Endothelial cell of hepatic sinusoid (primary cell): Measurements from ENCODE around the gene DNM2.
"Not testable (repeated sequence)": the region's sequence is repeated elsewhere in the genome, so short reads cannot be mapped to it uniquely, and the experiment has no call there.

ENCODE experiments used
- in situ Hi-C: cut with HindIII; loops from 2 replicates; pipeline ENCODE4 v1.10.0; 2017; ENCODE audit warnings: low sequenced_read_pairs

DNM2 gene

DNA sequence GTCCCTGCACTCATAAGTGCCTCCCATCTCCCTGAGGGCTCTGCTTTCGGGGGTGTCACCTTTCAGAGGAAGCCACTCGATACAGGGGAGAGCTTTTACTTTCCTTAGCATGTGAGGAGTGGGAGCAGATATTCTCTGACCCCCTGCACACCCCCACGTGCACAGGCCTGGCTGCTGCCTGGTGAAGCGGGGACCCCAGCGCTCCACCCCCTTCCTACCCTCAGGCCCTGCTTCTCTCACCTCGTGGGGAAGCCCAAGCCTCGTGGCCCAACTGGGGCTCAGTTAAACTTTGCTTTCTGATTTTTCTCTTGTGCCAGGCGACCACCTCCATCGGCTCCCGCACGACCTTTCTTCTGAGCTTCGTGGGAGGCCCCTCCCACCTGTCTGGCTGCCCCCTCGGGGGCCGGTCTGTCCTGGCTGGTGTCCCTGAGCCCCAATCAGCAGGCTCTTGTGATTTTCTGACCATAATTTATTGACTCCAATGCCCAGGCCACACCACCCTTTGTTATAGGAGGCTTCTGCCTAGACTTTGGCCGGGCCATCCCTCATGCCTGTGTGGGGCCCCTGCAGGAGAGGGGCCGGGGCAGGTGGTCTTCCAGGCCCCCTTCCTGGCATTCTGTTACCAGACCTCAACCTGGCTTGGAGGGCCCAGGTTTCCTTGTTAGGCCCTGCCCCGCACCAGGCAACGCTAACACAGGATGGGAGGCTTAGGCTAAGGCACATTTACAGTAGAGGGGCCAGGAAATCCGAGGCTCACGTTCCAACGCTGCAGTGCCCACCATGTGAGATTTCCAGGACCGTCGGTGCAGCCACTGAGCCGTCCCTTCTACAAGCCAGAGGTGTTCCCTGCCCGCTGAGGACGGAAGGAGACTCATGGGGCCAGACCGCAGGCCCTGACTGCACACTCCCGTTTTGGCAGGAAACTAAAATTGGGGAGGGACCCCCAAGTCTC, 114.4 kb downstream of the DNM2 start:
- in situ Hi-C loops = no loop called here

DNA sequence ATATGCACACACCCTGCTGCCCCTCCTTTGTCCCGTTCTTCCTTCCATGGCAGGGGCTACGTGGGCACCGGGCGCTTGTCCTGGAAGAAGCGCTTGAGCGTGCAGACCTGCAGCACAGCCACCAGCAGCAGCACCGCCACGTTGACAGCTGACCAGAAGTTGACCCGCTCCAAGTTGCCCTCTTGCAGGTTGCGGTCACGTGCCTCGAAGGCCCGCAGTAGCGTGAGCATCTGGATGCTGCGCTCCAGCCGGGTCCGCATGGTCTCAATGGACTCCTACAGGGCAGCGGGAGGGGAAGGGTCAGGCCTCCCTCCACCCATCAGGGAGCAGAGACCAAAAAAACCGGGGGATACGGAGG, 115.0 kb downstream of the DNM2 start:
- in situ Hi-C loops = no loop called here

GRCh38 chr19:10835089-10835753, 117.3 kb downstream of the DNM2 start:
- in situ Hi-C loops = no loop called here

DNA sequence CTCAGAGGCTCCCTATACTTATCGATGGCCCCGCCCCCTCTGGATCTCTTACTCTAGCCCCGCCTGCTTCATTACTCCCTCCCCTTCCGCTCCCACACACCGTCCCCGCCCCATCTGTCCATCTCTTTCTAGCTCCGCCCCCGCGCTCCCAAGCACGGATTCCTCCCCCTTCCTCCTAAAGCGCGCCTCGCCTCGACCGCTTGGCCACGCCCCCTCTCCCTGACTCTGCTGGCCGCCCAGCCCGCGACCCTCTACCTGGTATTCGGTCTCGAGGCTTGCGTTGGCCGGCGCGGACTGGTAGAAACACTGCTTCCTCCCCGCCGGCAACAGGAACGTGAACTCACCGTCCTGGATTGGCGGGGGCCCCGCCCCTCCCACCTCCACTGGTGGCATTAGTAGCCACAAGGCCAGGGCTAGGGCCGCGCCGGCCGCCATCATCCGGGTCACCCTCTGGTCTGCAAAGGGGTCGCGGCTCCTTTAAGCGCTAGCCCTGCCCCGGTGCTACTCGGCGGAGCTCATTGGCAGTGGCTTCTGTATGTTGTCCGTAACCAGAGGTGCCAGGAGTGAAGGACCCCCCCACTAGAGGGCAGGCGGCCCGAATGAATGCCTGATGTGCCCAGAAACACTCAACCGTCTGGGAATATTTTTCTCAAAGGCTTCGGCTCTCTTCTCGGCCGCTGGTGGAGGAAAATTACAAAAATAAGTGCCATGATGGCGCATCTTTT, 118.0 kb downstream of the DNM2 start, which contains the start of gene TMED1:
Gene TMED1, minus strand, starts transcription at position 459 of the 725 bp plus-strand sequence. Its CDS starts 21 bp downstream, at position 438.
- in situ Hi-C loops = no loop called here

DNA sequence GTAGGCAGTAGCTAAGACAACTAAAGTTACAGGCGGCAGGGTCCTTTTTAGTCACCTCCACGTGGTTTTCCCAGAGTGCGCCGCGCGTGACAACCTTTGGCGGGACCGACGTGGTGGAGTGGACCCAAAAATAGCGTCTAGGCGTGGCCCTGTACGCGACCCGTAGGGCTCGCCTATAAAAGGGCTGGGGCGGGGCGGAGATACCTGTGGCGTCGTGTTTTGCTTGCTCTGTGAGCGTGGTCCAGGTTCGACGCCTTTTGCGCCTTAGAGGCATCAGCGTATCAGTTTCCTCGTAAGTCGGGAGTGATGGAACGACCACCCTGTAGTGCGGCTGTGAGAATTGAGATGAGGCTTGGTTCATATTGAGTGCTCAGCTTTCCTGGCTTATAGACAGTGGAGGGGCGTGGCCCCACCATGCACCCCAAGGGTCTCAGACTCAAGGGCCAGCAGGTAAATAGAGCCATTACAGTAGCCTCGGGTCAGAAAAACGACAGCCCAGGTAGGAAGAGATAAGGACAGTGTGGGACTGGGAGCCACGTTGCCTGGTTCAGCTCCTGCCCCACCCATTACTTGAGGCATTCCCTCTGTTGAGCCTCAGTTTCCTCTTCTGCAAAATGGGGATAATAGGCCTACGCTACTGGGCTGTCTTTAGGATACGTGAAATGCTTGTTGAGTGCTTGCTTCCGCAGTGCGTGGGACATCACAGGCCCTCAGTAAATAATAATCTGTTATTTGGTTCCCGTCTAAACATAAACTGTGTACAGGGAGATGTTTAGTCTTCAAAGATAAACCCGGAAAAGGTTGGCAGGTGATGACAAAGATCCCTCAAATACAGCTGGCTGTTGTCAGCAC, 118.8 kb downstream of the DNM2 start:
- in situ Hi-C loops = no loop called here

DNA sequence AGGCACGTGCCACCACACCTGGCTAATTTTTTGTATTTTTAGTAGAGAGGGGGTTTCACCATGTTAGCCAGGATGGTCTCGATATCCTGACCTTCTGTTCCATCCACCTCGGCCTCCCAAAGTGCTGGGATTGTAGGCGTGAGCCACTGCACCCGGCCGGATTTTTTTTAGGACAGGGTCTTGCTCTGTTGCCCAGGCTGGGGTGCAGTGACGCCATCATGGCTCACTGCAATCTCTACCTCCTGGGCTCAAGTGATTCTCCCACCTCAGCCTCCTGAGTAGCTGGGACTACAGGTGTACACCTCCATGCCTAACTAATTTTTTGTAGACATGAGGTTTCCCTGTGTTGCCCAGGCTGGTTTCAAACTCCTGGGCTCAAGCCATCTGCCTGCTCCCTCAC, 119.8 kb downstream of the DNM2 start:
- in situ Hi-C loops = not testable (repeated sequence)

DNA sequence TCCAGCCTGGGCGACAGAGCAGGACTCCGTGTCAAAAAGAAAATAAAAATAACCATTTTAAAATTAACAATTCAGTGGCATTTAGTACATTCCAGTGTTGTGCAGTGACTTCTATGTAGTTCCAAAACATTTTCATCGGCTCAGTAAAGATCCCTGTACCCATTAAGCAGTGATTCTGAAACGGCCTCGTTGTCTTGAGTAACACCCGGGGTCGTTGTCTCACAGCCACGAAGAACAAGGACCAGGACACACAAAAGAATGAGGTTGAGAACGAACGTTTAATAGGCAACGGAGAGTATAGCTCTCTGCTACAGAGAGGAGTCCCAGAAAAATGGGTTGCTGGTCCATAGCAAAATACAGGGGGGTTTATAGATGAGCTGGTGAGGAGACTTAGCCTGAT, 120.5 kb downstream of the DNM2 start:
- in situ Hi-C loops = no loop called here

DNA sequence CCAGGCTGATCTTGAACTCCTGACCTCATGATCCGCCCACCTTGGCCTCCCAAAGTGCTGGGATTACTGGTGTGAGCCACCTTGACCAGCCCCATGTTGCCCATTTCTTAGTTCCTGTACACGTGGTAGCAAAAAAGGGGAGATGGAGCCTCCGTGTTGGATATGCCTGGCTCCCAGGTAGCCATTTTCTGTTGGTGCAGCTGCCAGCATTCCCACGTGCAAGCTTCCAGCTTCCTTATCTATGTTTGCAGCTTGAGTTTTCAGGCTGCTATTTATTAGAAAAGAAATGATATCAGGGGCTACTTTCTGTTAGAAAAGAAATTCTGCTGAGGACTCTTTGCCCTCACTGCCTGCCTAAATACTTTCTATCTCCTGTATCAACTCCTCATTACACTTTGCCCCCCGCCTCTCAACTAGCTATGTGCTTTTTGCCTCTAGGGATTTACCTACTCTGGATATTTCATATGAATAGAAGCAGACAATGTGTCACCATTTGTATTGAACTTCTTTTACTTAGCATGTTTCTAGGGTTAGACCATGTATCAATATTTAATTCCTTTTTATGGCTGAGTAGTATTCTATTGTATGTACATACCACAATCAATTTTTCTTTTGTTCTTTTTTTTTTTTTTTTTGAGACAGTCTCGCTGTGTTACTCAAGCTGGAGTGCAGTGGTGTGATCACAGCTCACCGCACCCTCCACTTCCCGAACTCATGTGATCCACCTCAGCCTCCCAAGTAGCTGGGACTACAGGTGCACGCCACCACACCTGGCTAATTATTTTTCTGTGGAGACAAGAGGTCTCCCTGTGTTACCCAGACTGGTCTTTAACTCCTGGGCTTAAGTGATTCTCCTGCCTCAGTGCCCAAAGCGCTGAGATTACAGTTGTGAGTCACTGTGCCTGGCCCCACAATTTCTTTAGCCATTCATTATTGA, 121.5 kb downstream of the DNM2 start:
- in situ Hi-C loops = no loop called here

DNA sequence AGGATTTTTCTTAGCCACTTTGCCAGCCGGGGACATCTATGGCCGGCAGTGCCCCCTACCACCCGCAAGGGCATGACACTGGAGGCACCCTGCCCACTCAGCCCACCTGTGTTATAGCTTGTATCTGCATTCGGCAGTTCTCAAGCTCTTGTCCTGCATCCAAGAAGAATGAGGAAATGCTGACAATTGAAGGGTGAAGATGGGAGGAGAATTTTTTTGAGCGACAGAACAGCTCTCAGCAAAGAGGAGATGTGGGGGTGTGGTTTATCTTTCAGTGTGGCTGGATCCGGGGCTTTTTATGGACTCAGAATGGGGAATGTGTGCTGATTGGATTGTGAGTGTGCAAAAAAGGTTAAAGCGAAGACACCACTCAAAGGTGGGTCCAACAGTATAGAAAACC, 124.9 kb downstream of the DNM2 start:
- in situ Hi-C loops = no loop called here

- in situ Hi-C loops = no loop called here
Observed at GRCh38 chr19:10846500-10847202, 128.8 kb downstream of the DNM2 start.

GRCh38 chr19:10848230-10848856, 130.5 kb downstream of the DNM2 start, which contains the start of gene C19orf38:
Gene C19orf38 (plus strand): TSS chr19:10848415. CDS start chr19:10848509, 94 bp downstream.
- in situ Hi-C loops = no loop called here

DNA sequence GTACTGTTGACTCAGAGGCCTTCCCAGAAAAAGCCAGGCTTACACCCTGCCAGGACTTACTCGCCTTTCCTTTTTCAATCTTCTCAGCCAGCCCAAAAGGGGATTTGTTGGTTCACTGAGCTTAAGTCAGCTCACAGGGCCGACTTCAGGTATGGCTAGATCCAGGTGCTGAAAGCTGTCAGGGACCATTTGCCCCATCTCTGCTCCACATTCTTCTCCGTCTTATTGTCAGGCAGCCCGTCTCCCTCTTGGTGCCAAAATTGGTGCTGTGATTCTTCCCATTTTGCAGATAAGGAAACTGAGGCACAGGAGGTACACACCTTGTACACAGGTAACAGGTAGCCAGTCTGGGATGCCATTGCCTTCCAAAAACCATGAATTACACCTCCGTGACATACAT, 132.8 kb downstream of the DNM2 start:
- in situ Hi-C loops = no loop called here

- in situ Hi-C loops = no loop called here
Observed at GRCh38 chr19:10852098-10852800, 134.4 kb downstream of the DNM2 start.

DNA sequence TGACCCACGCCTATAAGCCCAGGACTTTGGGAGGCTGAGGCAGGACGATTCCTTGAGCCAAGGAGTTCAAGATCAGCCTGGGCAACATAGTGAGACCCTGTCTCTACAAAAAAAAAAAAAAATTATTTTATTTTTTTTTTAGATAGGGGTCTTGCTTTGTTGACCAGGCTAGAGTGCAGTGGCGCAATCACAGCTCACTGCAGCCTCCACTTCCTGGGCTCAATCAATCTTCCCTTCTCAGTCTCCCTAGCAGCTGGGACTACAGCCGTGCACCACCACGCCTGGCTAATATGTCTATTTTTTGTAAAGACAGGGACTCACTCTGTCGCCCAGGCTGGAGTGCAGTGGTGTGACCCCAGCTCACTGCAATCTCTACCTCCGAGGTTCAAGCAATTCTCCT, 135.1 kb downstream of the DNM2 start:
- in situ Hi-C loops = no loop called here

- in situ Hi-C loops = no loop called here
Observed at GRCh38 chr19:10854350-10855089, 136.6 kb downstream of the DNM2 start.

DNA sequence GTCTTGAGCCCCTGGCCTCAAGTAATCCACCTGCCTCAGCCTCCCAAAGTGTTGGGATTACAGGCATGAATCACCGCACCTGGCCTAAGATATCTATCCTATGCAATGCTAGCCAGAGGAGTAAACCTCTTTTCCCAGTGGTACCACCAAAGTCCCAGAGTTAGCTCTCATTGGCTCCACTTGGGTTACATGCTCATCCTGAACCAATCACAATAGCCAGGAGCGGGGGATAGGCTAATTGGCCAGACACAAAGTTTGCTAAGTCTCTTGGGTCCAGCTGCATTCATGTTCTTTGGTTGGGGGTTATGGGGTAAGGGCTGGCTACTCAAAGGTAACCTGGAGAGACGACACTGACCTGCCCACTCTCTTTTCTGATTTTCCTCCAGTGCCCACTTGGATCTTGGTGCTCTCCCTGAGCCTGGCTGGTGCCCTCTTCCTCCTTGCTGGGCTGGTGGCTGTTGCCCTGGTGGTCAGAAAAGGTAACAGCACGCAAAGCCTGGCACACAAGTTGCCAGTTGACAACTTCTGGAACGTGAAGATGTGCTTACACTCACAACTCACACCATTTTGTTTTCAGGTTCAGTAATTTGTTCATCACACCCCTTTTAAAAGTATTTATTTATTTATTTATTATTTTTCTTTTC, 138.1 kb downstream of the DNM2 start:
- in situ Hi-C loops = no loop called here
